H9 (cell line): ENCODE measurements around the gene PCBD2. TPM values are rescaled to one million over a fixed set of nuclear protein-coding genes. Genes with fewer than 3 reads are reported as not detected.

Experiments
- DNase-seq: peaks from one replicate; pipeline ENCODE4 v3.0.0-alpha.2; 2017
- H2AFZ ChIP-seq: one replicate; pipeline ENCODE4 v1.6.1; 2013; ENCODE audit warnings: mild to moderate bottlenecking, low read length, control low read depth, moderate library complexity
- H2AK5ac ChIP-seq: 2 replicates; pipeline ENCODE4 v1.6.1; 2013; ENCODE audit warnings: low read length, control low read depth, mixed read lengths; ENCODE audit not compliant: insufficient read length
- H2BK120ac ChIP-seq: one replicate; pipeline ENCODE4 v1.6.1; 2013; ENCODE audit warnings: low read depth, mild to moderate bottlenecking, low read length, control low read depth, inconsistent platforms; ENCODE audit not compliant: poor library complexity, severe bottlenecking
- H2BK12ac ChIP-seq: 2 replicates; pipeline ENCODE4 v1.6.1; 2013; ENCODE audit warnings: low read length, control low read depth, mixed read lengths, low read depth; ENCODE audit not compliant: insufficient read length
- H2BK15ac ChIP-seq: 2 replicates; pipeline ENCODE4 v1.6.1; 2013; ENCODE audit warnings: low read depth, low read length, control low read depth
- H2BK20ac ChIP-seq: one replicate; pipeline ENCODE4 v1.6.1; 2013; ENCODE audit warnings: low read depth, mild to moderate bottlenecking, low read length, control low read depth, inconsistent platforms; ENCODE audit not compliant: poor library complexity, severe bottlenecking
- H2BK5ac ChIP-seq: 2 replicates; pipeline ENCODE4 v1.6.1; 2013; ENCODE audit warnings: low read length, control low read depth, mixed read lengths; ENCODE audit not compliant: insufficient read length
- H3K14ac ChIP-seq: 2 replicates; pipeline ENCODE4 v1.6.1; 2013; ENCODE audit warnings: low read length, control low read depth; ENCODE audit not compliant: insufficient read depth
- H3K18ac ChIP-seq: 2 replicates; pipeline ENCODE4 v1.6.1; 2013; ENCODE audit warnings: low read depth, mild to moderate bottlenecking, mixed read lengths, low read length, control low read depth; ENCODE audit not compliant: insufficient read length
- H3K23ac ChIP-seq: 2 replicates; pipeline ENCODE4 v1.6.1; 2013; ENCODE audit warnings: low read length, control low read depth, mixed read lengths, low read depth; ENCODE audit not compliant: insufficient read length
- H3K23me2 ChIP-seq: 2 replicates; pipeline ENCODE4 v1.6.1; 2013; ENCODE audit warnings: low read depth, mild to moderate bottlenecking, mixed read lengths, low read length, control low read depth; ENCODE audit not compliant: insufficient read length, poor library complexity, severe bottlenecking
- H3K27ac ChIP-seq: 2 replicates; pipeline ENCODE4 v1.5.1; 2013; ENCODE audit warnings: low read length, control low read depth, mixed read lengths, low read depth; ENCODE audit not compliant: insufficient read length
- H3K27me3 ChIP-seq: 2 replicates; pipeline ENCODE4 v1.6.1; 2013; ENCODE audit warnings: low read length, control low read depth, inconsistent platforms; ENCODE audit not compliant: insufficient read depth
- H3K4ac ChIP-seq: 2 replicates; pipeline ENCODE4 v1.6.1; 2013; ENCODE audit warnings: low read depth, mild to moderate bottlenecking, control low read depth, inconsistent platforms, low read length, moderate library complexity
- H3K4me1 ChIP-seq: 2 replicates; pipeline ENCODE4 v1.6.1; 2013; ENCODE audit warnings: low read length, control low read depth, inconsistent platforms; ENCODE audit not compliant: insufficient read depth
- H3K4me2 ChIP-seq: 2 replicates; pipeline ENCODE4 v1.6.1; 2013; ENCODE audit warnings: low read length, control low read depth, mixed read lengths; ENCODE audit not compliant: insufficient read length, insufficient read depth
- H3K56ac ChIP-seq: 2 replicates; pipeline ENCODE4 v1.6.1; 2013; ENCODE audit warnings: low read depth, mild to moderate bottlenecking, mixed read lengths, low read length, control low read depth; ENCODE audit not compliant: insufficient read length
- H3K79me1 ChIP-seq: 2 replicates; pipeline ENCODE4 v1.6.1; 2013; ENCODE audit warnings: low read depth, mild to moderate bottlenecking, moderate library complexity, low read length, control low read depth, inconsistent platforms; ENCODE audit not compliant: insufficient read depth, poor library complexity, severe bottlenecking
- H3K79me2 ChIP-seq: 2 replicates; pipeline ENCODE4 v1.6.1; 2013; ENCODE audit warnings: low read length, control low read depth, inconsistent platforms; ENCODE audit not compliant: insufficient read depth
- H3K9ac ChIP-seq: 2 replicates; pipeline ENCODE4 v1.6.1; 2013; ENCODE audit warnings: low read length, control low read depth, mixed read lengths; ENCODE audit not compliant: insufficient read length; ENCODE audit errors: extremely low read depth
- H3K9me3 ChIP-seq: one replicate; pipeline ENCODE4 v1.6.1; 2013; ENCODE audit warnings: low read depth, low read length, inconsistent platforms; ENCODE audit not compliant: control insufficient read depth
- H3T11ph ChIP-seq: one replicate; pipeline ENCODE4 v1.6.1; 2013; ENCODE audit warnings: mild to moderate bottlenecking, low read length, control low read depth, inconsistent platforms
- H4K20me1 ChIP-seq: one replicate; pipeline ENCODE4 v1.6.1; 2013; ENCODE audit not compliant: control insufficient read depth, insufficient read length, insufficient read depth
- H4K5ac ChIP-seq: 2 replicates; pipeline ENCODE4 v1.6.1; 2013; ENCODE audit warnings: low read depth, mild to moderate bottlenecking, mixed read lengths, low read length, control low read depth; ENCODE audit not compliant: insufficient read length
- H4K8ac ChIP-seq: replicated peaks from 2 replicates; pipeline ENCODE4 v1.6.1; 2013; ENCODE audit warnings: low read length, control low read depth, mixed read lengths, low read depth; ENCODE audit not compliant: insufficient read length
- H4K91ac ChIP-seq: 2 replicates; pipeline ENCODE4 v1.6.1; 2013; ENCODE audit warnings: low read depth, mild to moderate bottlenecking, moderate library complexity, mixed read lengths, low read length, control low read depth; ENCODE audit not compliant: insufficient read length
- H3K27ac Mint-ChIP-seq, 3 experiments: 2 replicates in 2 of 3; 3 replicates in 1 of 3; pipeline ENCODE4 v1.8.0; 2020 to 2021; ENCODE audit warnings: mixed read lengths in 3 of 3, mild to moderate bottlenecking in 1 of 3, moderate library complexity in 1 of 3
- H3K27me3 Mint-ChIP-seq: 2 replicates; pipeline ENCODE4 v1.8.0; 2021; ENCODE audit warnings: low read depth, mild to moderate bottlenecking, moderate library complexity, mixed read lengths
- H3K36me3 Mint-ChIP-seq, 3 experiments: 2 replicates in 2 of 3; 3 replicates in 1 of 3; pipeline ENCODE4 v1.8.0; 2020 to 2021; ENCODE audit warnings: low read depth in 3 of 3, mixed read lengths in 3 of 3; ENCODE audit not compliant: insufficient read depth in 1 of 3
- H3K4me1 Mint-ChIP-seq, 2 experiments: 2 replicates each; pipeline ENCODE4 v1.8.0; 2020; ENCODE audit warnings: mixed read lengths in 2 of 2
- H3K4me3 Mint-ChIP-seq, 2 experiments: 2 replicates in 1 of 2; 3 replicates in 1 of 2; pipeline ENCODE4 v1.8.0; 2020 to 2021; ENCODE audit warnings: mild to moderate bottlenecking in 2 of 2, mixed read lengths in 2 of 2, moderate library complexity in 1 of 2
- H3K9me3 Mint-ChIP-seq, 2 experiments: 2 replicates in 1 of 2; 3 replicates in 1 of 2; pipeline ENCODE4 v1.8.0; 2020; ENCODE audit warnings: mild to moderate bottlenecking in 2 of 2, mixed read lengths in 2 of 2, moderate library complexity in 1 of 2
- WGBS: extraction: QIAGEN DNeasy Blood & Tissue Kit; methylation state at CpG from one replicate; pipeline ENCODE4 v1.1.7; 2013; ENCODE audit warnings: missing lambda C conversion rate, low lambda C conversion rate, mixed read lengths; ENCODE audit not compliant: insufficient read length; ENCODE audit errors: extremely low coverage; 5-methylcytosine and 5-hydroxymethylcytosine counted together
- total RNA-seq: library from RNA; stranded (reverse); gene quantifications from 2 replicates; pipeline ENCODE4 v1.2.1, GENCODE V29; 2021
- TF ChIP-seq, protein P1 (sequence below): fragments of 200-600 bp; sonication (generic); conservative IDR thresholded peaks from 3 replicates; pipeline ENCODE4 v1.8.0; 2021; ENCODE audit warnings: antibody characterized with exemption, mild to moderate bottlenecking

Gene PCBD2
- total RNA-seq, 1 experiment from 2014 or later, result 11.9 TPM

GRCh38 chr5:134934202-134934601 lies 29.3 kb downstream of the PCBD2 start:
- H3K23me2 ChIP-seq, result no peaks in the 10 kb centered on the region
- no peak overlapping the region for H2AFZ ChIP-seq
- Mint-ChIP-seq H3K27me3 (no peaks in the 10 kb centered on the region), H3K9me3 (no peaks in the 10 kb centered on the region), H3K4me3 (no peak overlapping the region), H3K36me3 (peaks cover 0 to 19% (median 0%) of the 10 kb centered on the region in 3 experiments; a peak in 2 of 7 replicates), H3K4me1 (peaks cover 5 to 7% of the 10 kb centered on the region in 2 experiments), H3K27ac (no peak overlapping the region)
- no CpG with 5 or more reads among the region's 5 CpGs for WGBS
- H2BK5ac ChIP-seq, result no peak overlapping the region
- DNase-seq, result no peak
- H4K20me1 ChIP-seq, result no peaks in the 10 kb centered on the region
- no peaks in the 10 kb centered on the region for H3K27me3 ChIP-seq
- no peak overlapping the region for H2BK120ac ChIP-seq
- H3K79me2 ChIP-seq, result no peaks in the 10 kb centered on the region; the same call in 1 of the 2 replicates
- no peak overlapping the region for H2BK15ac ChIP-seq
- H4K5ac ChIP-seq, result no peak overlapping the region
- no peak overlapping the region for H3K4ac ChIP-seq
- H3K56ac ChIP-seq, result no peak overlapping the region
- H2BK20ac ChIP-seq, result no peak overlapping the region
- H3K79me1 ChIP-seq, result no peaks in the 10 kb centered on the region
- H3T11ph ChIP-seq, result no peak overlapping the region
- H3K4me1 ChIP-seq, result no peaks in the 10 kb centered on the region
- H3K27ac ChIP-seq, result no peak overlapping the region
- no peak overlapping the region for H3K14ac ChIP-seq
- TF ChIP-seq, protein P1, sequence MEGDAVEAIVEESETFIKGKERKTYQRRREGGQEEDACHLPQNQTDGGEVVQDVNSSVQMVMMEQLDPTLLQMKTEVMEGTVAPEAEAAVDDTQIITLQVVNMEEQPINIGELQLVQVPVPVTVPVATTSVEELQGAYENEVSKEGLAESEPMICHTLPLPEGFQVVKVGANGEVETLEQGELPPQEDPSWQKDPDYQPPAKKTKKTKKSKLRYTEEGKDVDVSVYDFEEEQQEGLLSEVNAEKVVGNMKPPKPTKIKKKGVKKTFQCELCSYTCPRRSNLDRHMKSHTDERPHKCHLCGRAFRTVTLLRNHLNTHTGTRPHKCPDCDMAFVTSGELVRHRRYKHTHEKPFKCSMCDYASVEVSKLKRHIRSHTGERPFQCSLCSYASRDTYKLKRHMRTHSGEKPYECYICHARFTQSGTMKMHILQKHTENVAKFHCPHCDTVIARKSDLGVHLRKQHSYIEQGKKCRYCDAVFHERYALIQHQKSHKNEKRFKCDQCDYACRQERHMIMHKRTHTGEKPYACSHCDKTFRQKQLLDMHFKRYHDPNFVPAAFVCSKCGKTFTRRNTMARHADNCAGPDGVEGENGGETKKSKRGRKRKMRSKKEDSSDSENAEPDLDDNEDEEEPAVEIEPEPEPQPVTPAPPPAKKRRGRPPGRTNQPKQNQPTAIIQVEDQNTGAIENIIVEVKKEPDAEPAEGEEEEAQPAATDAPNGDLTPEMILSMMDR, result no peak
- no peaks in the 10 kb centered on the region for H3K9me3 ChIP-seq
- no peak overlapping the region for H3K9ac ChIP-seq
- no peak overlapping the region for H3K23ac ChIP-seq
- no peak overlapping the region for H4K8ac ChIP-seq
- H4K91ac ChIP-seq, result no peak overlapping the region
- H2BK12ac ChIP-seq, result no peak overlapping the region
- H3K4me2 ChIP-seq, result no peak overlapping the region
- H2AK5ac ChIP-seq, result no peak overlapping the region
- H3K18ac ChIP-seq, result no peak overlapping the region
